IPS-18c (cell line): ENCODE results near the gene MACROH2A2.
A peak's percentile ranks its signal among the peaks of the same experiment; 100 is the strongest.
"Not testable (repeated sequence)": the region's sequence is repeated elsewhere in the genome, so short reads cannot be mapped to it uniquely, and the experiment has no call there.

ENCODE experiments used
- H3K4me3 ChIP-seq: 2 replicates; pipeline ENCODE4 v1.7.0; 2013; ENCODE audit warnings: low read depth, mild to moderate bottlenecking, low read length, moderate library complexity; ENCODE audit not compliant: insufficient read depth
- H3K9me3 ChIP-seq: one replicate; pipeline ENCODE4 v1.6.1; 2013; ENCODE audit warnings: mild to moderate bottlenecking, low read length, moderate library complexity; ENCODE audit not compliant: control insufficient read depth, insufficient read depth

Gene MACROH2A2

GRCh38 chr10:70117646-70118045, 65.0 kb downstream of the MACROH2A2 start:
- Histone ChIP-seq H3K9me3 (no peaks in the 10 kb centered on the region), H3K4me3 (no peak overlapping the region)

GRCh38 chr10:70118196-70118595, 65.5 kb downstream of the MACROH2A2 start:
- no peaks in the 10 kb centered on the region for H3K9me3 ChIP-seq
- H3K4me3 ChIP-seq, result no peak overlapping the region

- Histone ChIP-seq H3K9me3 (no peaks in the 10 kb centered on the region), H3K4me3 (no peak overlapping the region)
Observed at GRCh38 chr10:70119197-70119596, 66.6 kb downstream of the MACROH2A2 start.

- Histone ChIP-seq H3K9me3 (no peaks in the 10 kb centered on the region), H3K4me3 (no peak overlapping the region)
Observed at GRCh38 chr10:70119623-70120022, 67.0 kb downstream of the MACROH2A2 start.

GRCh38 chr10:70120417-70120816, 67.8 kb downstream of the MACROH2A2 start:
- Histone ChIP-seq H3K4me3 (no peak overlapping the region), H3K9me3 (no peaks in the 10 kb centered on the region)

- Histone ChIP-seq H3K4me3 (no peak overlapping the region), H3K9me3 (no peaks in the 10 kb centered on the region)
Observed at GRCh38 chr10:70121281-70121949, 68.8 kb downstream of the MACROH2A2 start.

GRCh38 chr10:70122742-70123141, 70.1 kb downstream of the MACROH2A2 start:
- Histone ChIP-seq H3K9me3 (no peaks in the 10 kb centered on the region), H3K4me3 (no peak overlapping the region)

GRCh38 chr10:70123166-70123565, 70.5 kb downstream of the MACROH2A2 start:
- H3K9me3 ChIP-seq, H3K4me3 ChIP-seq: not testable (repeated sequence)

GRCh38 chr10:70123817-70124216, 71.2 kb downstream of the MACROH2A2 start:
- no peak overlapping the region for H3K4me3 ChIP-seq
- H3K9me3 ChIP-seq, result no peaks in the 10 kb centered on the region

- no peaks in the 10 kb centered on the region for H3K9me3 ChIP-seq
Observed at GRCh38 chr10:70124415-70124814, 71.8 kb downstream of the MACROH2A2 start.

GRCh38 chr10:70124918-70125317, 72.3 kb downstream of the MACROH2A2 start:
- no peaks in the 10 kb centered on the region for H3K9me3 ChIP-seq
- H3K4me3 ChIP-seq, result no peak overlapping the region

More at GRCh38 chr10:70124415-70124814, 71.8 kb downstream of the MACROH2A2 start:
- no peak overlapping the region for H3K4me3 ChIP-seq

- H3K9me3 ChIP-seq, result no peaks in the 10 kb centered on the region
- no peak overlapping the region for H3K4me3 ChIP-seq
Observed at GRCh38 chr10:70125918-70126552, 73.4 kb downstream of the MACROH2A2 start.

GRCh38 chr10:70126700-70127395, 74.2 kb downstream of the MACROH2A2 start:
- Histone ChIP-seq H3K4me3 (no peak overlapping the region), H3K9me3 (no peaks in the 10 kb centered on the region)

GRCh38 chr10:70130878-70131559, 78.4 kb downstream of the MACROH2A2 start:
- no peak overlapping the region for H3K4me3 ChIP-seq
- H3K9me3 ChIP-seq, result no peaks in the 10 kb centered on the region

GRCh38 chr10:70131560-70131937, 78.9 kb downstream of the MACROH2A2 start:
- H3K4me3 ChIP-seq, result no peak overlapping the region; the same call in 1 of the 2 replicates
- no peaks in the 10 kb centered on the region for H3K9me3 ChIP-seq

GRCh38 chr10:70132098-70133029, 79.7 kb downstream of the MACROH2A2 start, which contains the start of gene AIFM2:
Gene AIFM2, minus strand, starts transcription at chr10:70132825. Its CDS starts 8,741 bp downstream, at chr10:70124084.
- H3K9me3 ChIP-seq, result no peaks in the 10 kb centered on the region
- H3K4me3 ChIP-seq, result peak within 1 kb of the TSS; percentile 67

- no peaks in the 10 kb centered on the region for H3K9me3 ChIP-seq
Observed at GRCh38 chr10:70135046-70135445, 82.4 kb downstream of the MACROH2A2 start.

More at GRCh38 chr10:70135046-70135445, 82.4 kb downstream of the MACROH2A2 start:
- H3K4me3 ChIP-seq, result no peak overlapping the region
